H1 (cell line): ENCODE results near the gene JTB. TPM values are rescaled to one million over a fixed set of nuclear protein-coding genes. Genes with fewer than 3 reads are reported as not detected.

Source experiments
- BACH1 ChIP-seq: IDR thresholded peaks from 2 replicates; pipeline ENCODE4 v1.6.1; 2012; ENCODE audit warnings: low read length, improper control_type of control experiment
- EZH2 ChIP-seq: fragments of 200-600 bp; sonication (generic); IDR thresholded peaks from 2 replicates; pipeline ENCODE4 v1.7.1; 2012; ENCODE audit warnings: low read depth, mild to moderate bottlenecking, moderate library complexity, low read length, inconsistent platforms; ENCODE audit not compliant: severe bottlenecking
- TBP ChIP-seq: IDR thresholded peaks from 2 replicates; pipeline ENCODE4 v1.6.1; 2011; ENCODE audit warnings: low read depth, low read length, improper control_type of control experiment
- polyA plus RNA-seq, 7 experiments: library from polyadenylated mRNA; depleted of rRNA in 3 of 7; stranded (reverse) in 5 of 7; unstranded in 2 of 7; fragments of >200 nt in 5 of 7; fragments of 200-250 nt in 2 of 7; gene quantifications; 1 replicate in 5 of 7; 2 replicates in 1 of 7; 4 replicates in 1 of 7; pipeline versions ENCODE4 v1.2.1 to v1.2.3, GENCODE V29; 2011 to 2013; ENCODE audit warnings: missing spikeins in 2 of 7, mixed read lengths in 2 of 7
- total RNA-seq: library from RNA; stranded (reverse); fragmentation: NEBNext Ultra II Directional; extraction: Animal tissue kit (Norgen Biotek cat#: 25700); gene quantifications from 2 replicates; pipeline ENCODE4 v1.2.1, GENCODE V29; 2021

JTB gene
- total and polyA plus RNA-seq, 2 of the 8 experiments (the other 6 are each of a cell fraction or from before 2014, with no cell fraction given): 91.1 to 122 TPM

- TF ChIP-seq TBP (no peak), BACH1 (no peak), EZH2 (no peak)
Observed at GRCh38 chr1:153951801-153952200, 25.7 kb downstream of the JTB start (continued).
